Fibroblast of villous mesenchyme (primary cell): ENCODE measurements around the gene PVALB. TPM values are rescaled to one million over a fixed set of nuclear protein-coding genes. Genes with fewer than 3 reads are reported as not detected.

ENCODE experiments used
- DNase-seq: peaks from one replicate; pipeline ENCODE4 v3.0.0-alpha.2; 2010; ENCODE audit warnings: low read depth
- H3K4me3 ChIP-seq: 2 replicates; pipeline ENCODE4 v1.5.1; 2011; ENCODE audit warnings: low read depth, mild to moderate bottlenecking, low read length
- total RNA-seq: library from RNA; depleted of rRNA; stranded (reverse); fragments of >200 nt; gene quantifications from 2 replicates; pipeline ENCODE4 v1.2.3, GENCODE V29; 2012
- TF ChIP-seq, protein P1 (sequence below): IDR thresholded peaks from 2 replicates; pipeline ENCODE4 v1.5.1; 2012; ENCODE audit warnings: low read depth, mild to moderate bottlenecking, low read length; ENCODE audit not compliant: insufficient read depth

The PVALB gene
- total RNA-seq, 1 donor = not detected

DNA sequence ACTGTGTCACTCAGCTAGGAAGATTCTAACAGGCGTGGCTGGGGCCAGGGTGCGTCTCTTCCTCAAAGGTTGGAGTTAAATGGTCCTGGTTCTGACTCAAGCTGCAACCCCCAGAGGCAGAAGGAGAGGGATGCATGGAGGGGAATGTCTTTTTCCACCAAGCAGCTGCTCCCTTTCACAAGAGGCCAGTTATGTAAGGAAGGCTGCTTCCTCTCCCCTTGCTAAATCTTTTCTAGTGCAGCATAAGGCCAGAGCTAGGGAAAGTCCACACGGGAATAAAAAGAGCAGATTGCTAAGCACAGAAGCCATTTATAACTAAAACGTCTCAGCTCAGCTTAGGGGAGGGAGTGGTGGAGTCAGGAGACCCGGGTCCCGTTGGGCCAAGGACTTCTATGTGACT is 10.0 kb downstream of the PVALB start:
- DNase-seq = no peak
- TF ChIP-seq, protein P1, sequence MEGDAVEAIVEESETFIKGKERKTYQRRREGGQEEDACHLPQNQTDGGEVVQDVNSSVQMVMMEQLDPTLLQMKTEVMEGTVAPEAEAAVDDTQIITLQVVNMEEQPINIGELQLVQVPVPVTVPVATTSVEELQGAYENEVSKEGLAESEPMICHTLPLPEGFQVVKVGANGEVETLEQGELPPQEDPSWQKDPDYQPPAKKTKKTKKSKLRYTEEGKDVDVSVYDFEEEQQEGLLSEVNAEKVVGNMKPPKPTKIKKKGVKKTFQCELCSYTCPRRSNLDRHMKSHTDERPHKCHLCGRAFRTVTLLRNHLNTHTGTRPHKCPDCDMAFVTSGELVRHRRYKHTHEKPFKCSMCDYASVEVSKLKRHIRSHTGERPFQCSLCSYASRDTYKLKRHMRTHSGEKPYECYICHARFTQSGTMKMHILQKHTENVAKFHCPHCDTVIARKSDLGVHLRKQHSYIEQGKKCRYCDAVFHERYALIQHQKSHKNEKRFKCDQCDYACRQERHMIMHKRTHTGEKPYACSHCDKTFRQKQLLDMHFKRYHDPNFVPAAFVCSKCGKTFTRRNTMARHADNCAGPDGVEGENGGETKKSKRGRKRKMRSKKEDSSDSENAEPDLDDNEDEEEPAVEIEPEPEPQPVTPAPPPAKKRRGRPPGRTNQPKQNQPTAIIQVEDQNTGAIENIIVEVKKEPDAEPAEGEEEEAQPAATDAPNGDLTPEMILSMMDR = no peak
- no peak overlapping the region for H3K4me3 ChIP-seq

DNA sequence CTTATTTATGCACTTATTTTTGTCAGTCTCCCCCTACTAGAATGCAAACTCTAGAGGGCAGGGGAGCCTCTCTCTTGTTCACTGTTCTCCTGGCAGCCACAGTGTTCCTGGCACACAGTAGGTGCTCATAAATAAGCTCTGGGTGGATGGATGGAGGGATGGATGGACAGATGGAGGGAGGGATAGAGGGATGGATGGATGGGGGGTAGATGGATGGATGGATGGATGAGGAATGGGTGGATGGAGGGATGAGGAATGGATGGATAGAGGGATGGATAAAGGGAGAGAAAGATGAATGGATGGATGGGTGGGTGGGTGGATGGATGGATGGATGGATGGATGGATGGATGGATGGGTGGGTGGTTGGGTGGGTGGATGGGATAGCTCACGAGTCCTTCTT is 13.5 kb downstream of the PVALB start:
- TF ChIP-seq, protein P1 = no peak
- H3K4me3 ChIP-seq = no peak overlapping the region
- DNase-seq = no peak

DNA sequence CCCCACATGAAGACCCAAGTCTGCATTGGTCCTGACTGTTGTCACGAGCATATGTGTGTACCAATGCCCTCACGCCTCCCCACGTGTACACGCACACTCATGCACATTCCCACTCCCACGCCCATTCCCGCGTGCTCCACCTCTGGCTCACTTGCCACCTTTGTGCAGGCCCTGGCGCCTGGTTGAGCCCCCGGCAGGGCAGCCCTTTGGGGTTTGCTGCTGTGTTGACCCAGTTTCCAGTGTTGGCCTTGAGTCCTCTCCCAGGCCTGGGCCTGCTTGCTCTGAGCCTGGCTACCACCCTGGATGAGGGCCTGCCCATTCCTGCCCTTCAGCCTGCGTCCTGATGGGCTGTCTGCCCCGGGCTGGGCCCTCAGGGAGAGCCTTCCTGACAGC is 18.2 kb downstream of the PVALB start:
- no peak for DNase-seq
- TF ChIP-seq, protein P1 = no peak
- H3K4me3 ChIP-seq = no peak overlapping the region

DNA sequence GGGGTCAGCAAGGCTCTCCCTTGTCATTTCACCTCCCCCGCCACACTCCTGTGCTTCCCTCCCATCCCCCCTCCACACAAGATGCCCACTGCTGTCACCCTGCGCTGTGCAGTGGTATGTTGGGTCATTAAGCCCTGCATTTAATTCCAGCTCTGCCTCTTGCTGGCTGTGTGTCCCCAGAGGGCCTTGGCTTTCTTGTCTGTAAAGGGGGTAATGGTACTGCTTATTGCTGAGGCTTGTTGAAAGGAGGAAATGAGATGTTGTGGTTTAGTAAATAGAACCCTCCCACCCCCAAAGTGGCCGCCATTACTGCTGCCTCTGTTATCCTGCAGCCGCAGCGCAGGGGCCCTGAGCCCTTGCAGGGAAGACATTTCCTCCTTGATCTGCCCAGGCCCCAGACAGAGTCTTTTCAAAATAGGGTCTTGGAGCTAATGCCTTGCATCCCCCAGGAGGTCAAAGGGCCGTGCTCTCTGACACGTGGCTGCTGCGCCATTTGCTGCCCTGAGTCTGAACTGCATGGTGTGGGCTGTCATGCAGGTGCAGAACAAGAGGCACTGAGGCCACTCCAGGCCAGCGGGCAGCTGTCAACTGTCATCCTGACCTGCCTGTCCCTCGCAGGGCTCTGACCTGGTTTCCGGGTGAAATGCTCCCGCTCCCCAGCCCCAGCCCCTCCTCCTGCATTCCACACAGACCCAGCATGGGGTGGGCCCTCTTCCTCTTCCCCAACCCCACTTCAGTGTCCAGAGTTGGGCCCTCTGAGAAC is 18.7 kb downstream of the PVALB start:
- H3K4me3 ChIP-seq = no peak overlapping the region
- TF ChIP-seq, protein P1 = no peak

DNA sequence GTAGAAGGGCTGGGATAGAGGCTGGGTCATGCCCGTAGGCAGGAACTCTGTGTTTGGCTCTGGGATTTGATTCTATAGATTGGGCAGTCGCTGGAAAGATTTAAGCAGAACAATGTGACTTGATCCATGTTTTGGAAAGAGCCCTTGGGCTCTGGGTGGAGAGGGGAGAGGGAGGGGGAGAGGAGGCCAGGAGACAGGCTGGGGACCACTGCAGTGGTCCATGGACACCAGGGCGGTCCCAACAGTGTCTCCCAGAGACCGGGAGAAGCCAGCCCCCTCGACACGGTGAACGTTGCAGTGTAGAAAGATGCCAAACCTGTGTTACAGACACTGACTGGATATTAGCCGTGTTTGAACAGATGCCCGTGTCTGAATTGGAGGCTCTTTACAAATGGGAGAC is 19.5 kb downstream of the PVALB start:
- no peak for DNase-seq
- no peak overlapping the region for H3K4me3 ChIP-seq
- TF ChIP-seq, protein P1 = no peak

More for the DNA sequence above, 18.7 kb downstream of the PVALB start:
- no peak for DNase-seq

DNA sequence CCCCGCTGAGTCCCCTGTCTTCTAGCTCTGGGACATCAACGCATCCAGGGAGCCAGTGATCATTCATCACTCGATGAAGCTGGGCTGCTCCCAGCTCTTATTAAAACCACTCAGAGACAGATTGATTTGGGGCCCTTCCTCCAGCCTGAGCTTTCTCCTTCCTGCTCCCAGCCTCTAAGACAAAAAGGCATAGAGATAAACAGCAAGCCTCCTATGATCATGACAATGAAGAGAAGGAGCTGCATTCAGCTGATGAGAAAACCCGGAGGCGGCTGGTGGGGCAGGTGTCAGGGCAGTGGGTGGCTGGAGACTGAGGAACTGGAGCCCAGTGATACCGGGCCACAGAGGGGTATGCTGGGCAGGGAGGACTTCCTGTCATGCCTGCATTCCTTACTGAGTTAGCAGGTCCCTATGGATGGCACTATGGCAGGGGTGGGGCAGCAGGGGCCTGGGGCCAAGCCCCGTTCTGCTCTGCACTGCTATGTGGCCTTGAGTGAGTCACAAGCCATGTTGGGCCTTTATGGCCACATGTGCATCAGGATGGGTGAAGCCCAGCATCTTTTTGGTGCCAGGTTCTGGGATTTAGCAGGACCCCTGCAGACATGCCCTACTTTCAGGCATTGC is 20.2 kb downstream of the PVALB start:
- no peak overlapping the region for H3K4me3 ChIP-seq
- no peak for DNase-seq
- TF ChIP-seq, protein P1 = no peak
